Measurements from ENCODE around the gene RBKS. TPM values are rescaled to one million over a fixed set of nuclear protein-coding genes. Genes with fewer than 3 reads are reported as not detected.

The RBKS gene
- total and polyA plus RNA-seq, 2 of the 13 experiments (the other 11 are each of a cell fraction or from before 2014, with no cell fraction given): 7.7 to 8.3 TPM

DNA sequence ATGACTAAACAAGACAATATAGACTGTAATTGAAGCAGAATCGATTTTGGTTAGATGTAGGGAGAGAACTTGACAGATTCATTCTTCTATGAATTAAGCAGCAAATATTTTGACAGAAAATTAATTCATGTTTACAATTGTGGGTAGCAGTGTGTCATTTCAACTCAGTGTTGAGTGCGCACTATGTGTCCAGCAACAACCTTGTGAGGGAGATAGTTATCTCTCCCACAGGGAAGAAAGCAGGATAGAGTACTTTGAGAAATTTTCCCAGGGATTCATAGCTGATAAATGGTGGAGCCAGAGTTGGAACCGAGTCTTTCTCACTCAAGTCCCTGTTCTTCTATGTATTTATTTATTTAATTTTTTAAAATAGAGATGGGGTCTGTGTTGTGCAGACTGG is 113.5 kb downstream of the RBKS start:
- FAIRE-seq (no peak), ATAC-seq (no peak), DNase-seq (ENCODE audit: low spot score) (no peak)
- in situ Hi-C loops (cut with HindIII; ENCODE audit: extremely low pct_ligation_motif_present, low pct_unique_long_range_greater_than_20kb) (no loop called here), intact Hi-C loops (cut with micrococcal nuclease; ENCODE audit: unreplicated experiment) (no loop called here)
- peaks cover 4 to 38% of the 10 kb centered on the region in 2 experiments for H3K36me3 ChIP-seq (replicated peaks in 1 of 2; ENCODE audit: control insufficient read depth in 1 of 2, insufficient read depth in 2 of 2, low read length in 2 of 2)
- no peak overlapping the region for H3K4me3 ChIP-seq (replicated peaks in 1 of 3; ENCODE audit: insufficient read depth in 1 of 3, low read depth in 2 of 3, low read length in 3 of 3)
- TF ChIP-seq NFYB (CRISPR knock-in tag; IDR thresholded peaks at IDR 0.05): no peak
- no peak for TF ChIP-seq ZNF781 (CRISPR knock-in tag; IDR thresholded peaks at IDR 0.05; ENCODE audit: borderline replicate concordance, not compliant biosample characterization)
- no peak for TF ChIP-seq ZNF441 (CRISPR knock-in tag; IDR thresholded peaks at IDR 0.05; ENCODE audit: borderline replicate concordance)
- no peak for TF ChIP-seq ZSCAN30 (CRISPR knock-in tag; IDR thresholded peaks at IDR 0.05)
- TF ChIP-seq RBM39 (IDR thresholded peaks at IDR 0.05; ENCODE audit: low read depth, low read length, poor library complexity, severe bottlenecking): no peak
- no peak for TF ChIP-seq ZSCAN31 (CRISPR knock-in tag; IDR thresholded peaks at IDR 0.05; ENCODE audit: low read depth)
- no peak for TF ChIP-seq ADNP (CRISPR knock-in tag; IDR thresholded peaks at IDR 0.05)
- TF ChIP-seq GATA4 (IDR thresholded peaks at IDR 0.05; ENCODE audit: borderline replicate concordance, low read depth): no peak
- TF ChIP-seq ZNF431 (CRISPR knock-in tag; IDR thresholded peaks at IDR 0.05; ENCODE audit: borderline replicate concordance, low read depth): no peak
- TF ChIP-seq ATF7-NPFF (CRISPR knock-in tag; IDR thresholded peaks at IDR 0.05; ENCODE audit: low read depth): no peak
- TF ChIP-seq, protein P1, sequence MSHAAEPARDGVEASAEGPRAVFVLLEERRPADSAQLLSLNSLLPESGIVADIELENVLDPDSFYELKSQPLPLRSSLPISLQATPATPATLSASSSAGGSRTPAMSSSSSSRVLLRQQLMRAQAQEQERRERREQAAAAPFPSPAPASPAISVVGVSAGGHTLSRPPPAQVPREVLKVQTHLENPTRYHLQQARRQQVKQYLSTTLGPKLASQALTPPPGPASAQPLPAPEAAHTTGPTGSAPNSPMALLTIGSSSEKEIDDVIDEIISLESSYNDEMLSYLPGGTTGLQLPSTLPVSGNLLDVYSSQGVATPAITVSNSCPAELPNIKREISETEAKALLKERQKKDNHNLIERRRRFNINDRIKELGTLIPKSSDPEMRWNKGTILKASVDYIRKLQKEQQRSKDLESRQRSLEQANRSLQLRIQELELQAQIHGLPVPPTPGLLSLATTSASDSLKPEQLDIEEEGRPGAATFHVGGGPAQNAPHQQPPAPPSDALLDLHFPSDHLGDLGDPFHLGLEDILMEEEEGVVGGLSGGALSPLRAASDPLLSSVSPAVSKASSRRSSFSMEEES (CRISPR knock-in tag; IDR thresholded peaks at IDR 0.05): no peak
- no peak for TF ChIP-seq ZNF766 (CRISPR knock-in tag; IDR thresholded peaks at IDR 0.05; ENCODE audit: borderline replicate concordance)
- TF ChIP-seq ELF1 (CRISPR knock-in tag; IDR thresholded peaks at IDR 0.05): no peak
- no peak for TF ChIP-seq ZNF83 (CRISPR knock-in tag; IDR thresholded peaks at IDR 0.05; ENCODE audit: borderline replicate concordance)
- TF ChIP-seq TBP (CRISPR knock-in tag; IDR thresholded peaks at IDR 0.05): no peak
- TF ChIP-seq, protein P2, sequence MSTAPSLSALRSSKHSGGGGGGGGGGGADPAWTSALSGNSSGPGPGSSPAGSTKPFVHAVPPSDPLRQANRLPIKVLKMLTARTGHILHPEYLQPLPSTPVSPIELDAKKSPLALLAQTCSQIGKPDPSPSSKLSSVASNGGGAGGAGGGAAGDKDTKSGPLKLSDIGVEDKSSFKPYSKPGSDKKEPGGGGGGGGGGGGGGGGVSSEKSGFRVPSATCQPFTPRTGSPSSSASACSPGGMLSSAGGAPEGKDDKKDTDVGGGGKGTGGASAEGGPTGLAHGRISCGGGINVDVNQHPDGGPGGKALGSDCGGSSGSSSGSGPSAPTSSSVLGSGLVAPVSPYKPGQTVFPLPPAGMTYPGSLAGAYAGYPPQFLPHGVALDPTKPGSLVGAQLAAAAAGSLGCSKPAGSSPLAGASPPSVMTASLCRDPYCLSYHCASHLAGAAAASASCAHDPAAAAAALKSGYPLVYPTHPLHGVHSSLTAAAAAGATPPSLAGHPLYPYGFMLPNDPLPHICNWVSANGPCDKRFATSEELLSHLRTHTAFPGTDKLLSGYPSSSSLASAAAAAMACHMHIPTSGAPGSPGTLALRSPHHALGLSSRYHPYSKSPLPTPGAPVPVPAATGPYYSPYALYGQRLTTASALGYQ (CRISPR knock-in tag; IDR thresholded peaks at IDR 0.05): no peak
- TF ChIP-seq KLF13 (CRISPR knock-in tag; IDR thresholded peaks at IDR 0.05): no peak
- ChIA-PET CTCF (ENCODE audit: low intra/inter-chr PET ratio, low total read pairs) (no interaction called here), POLR2A (no interaction called here)
- no peak overlapping the region for H3K27ac ChIP-seq (ENCODE audit: extremely low read length, insufficient read depth, low read length)
- WGBS (ENCODE audit: low lambda C conversion rate): 93% methylated on average over 3 of the region's 3 CpGs
- peaks cover 68% of the 10 kb centered on the region for H3K79me2 ChIP-seq (ENCODE audit: insufficient read depth, low read length)
- no peak overlapping the region for H3K4me2 ChIP-seq (ENCODE audit: low read depth, low read length)
- H3K9ac ChIP-seq (ENCODE audit: insufficient read depth, low read depth, low read length): no peak overlapping the region
- peaks cover 19% of the 10 kb centered on the region for H4K20me1 ChIP-seq (ENCODE audit: insufficient read depth, low read length)
- no peaks in the 10 kb centered on the region; a peak in 1 of 5 replicates for H3K27me3 ChIP-seq (ENCODE audit: control insufficient read depth in 1 of 2, insufficient read depth in 2 of 2, low read length in 2 of 2)
- H3K9me3 ChIP-seq (ENCODE audit: low read length): no peaks in the 10 kb centered on the region
- H2AFZ ChIP-seq (ENCODE audit: low read length): no peak overlapping the region
- BruUV-seq (replicated peaks): no TSS peak
- peaks cover 31% of the 10 kb centered on the region for H3K4me1 ChIP-seq (ENCODE audit: insufficient read depth, low read length)

Measured in HepG2 (cell line).